NCI-H187 (cell line): ENCODE measurements around the gene CCDC57.
"Not testable (repeated sequence)": the region's sequence is repeated elsewhere in the genome, so short reads cannot be mapped to it uniquely, and the experiment has no call there.

Experiments used
- DNase-seq, 2 experiments: peaks; one replicate each; lab custom pipeline; 2025; lab: John Stamatoyannopoulos, UW

CCDC57 gene

GRCh38 chr17:82177761-82178498, 34.7 kb downstream of the CCDC57 start:
- no peak for DNase-seq

- peak in 1 of 2 experiments; percentile 30 for DNase-seq
These were observed 35.4 kb downstream of the CCDC57 start for GRCh38 chr17:82177276-82177675.

- no peak for DNase-seq
These were observed 36.7 kb downstream of the CCDC57 start for GRCh38 chr17:82175951-82176350.

GRCh38 chr17:82175201-82175600, 37.4 kb downstream of the CCDC57 start:
- no peak for DNase-seq

GRCh38 chr17:82174042-82174857, 38.4 kb downstream of the CCDC57 start:
- DNase-seq = not testable (repeated sequence)

- no peak for DNase-seq
These were observed 39.1 kb downstream of the CCDC57 start for GRCh38 chr17:82173351-82174041.

GRCh38 chr17:82172486-82173160, 40.0 kb downstream of the CCDC57 start:
- no peak for DNase-seq

- DNase-seq = no peak
These were observed 40.8 kb downstream of the CCDC57 start for GRCh38 chr17:82171750-82172375.

GRCh38 chr17:82170412-82170961, 42.2 kb downstream of the CCDC57 start:
- DNase-seq = no peak

- no peak for DNase-seq
These were observed 44.1 kb downstream of the CCDC57 start for GRCh38 chr17:82168568-82168967.

- DNase-seq = no peak
These were observed 45.6 kb downstream of the CCDC57 start for GRCh38 chr17:82167028-82167427.

- DNase-seq = no peak
These were observed 47.8 kb downstream of the CCDC57 start for GRCh38 chr17:82164853-82165252.

GRCh38 chr17:82161216-82161615, 51.4 kb downstream of the CCDC57 start:
- no peak for DNase-seq

- no peak for DNase-seq
These were observed 52.6 kb downstream of the CCDC57 start for GRCh38 chr17:82160075-82160474.

GRCh38 chr17:82158825-82159224, 53.8 kb downstream of the CCDC57 start:
- DNase-seq = no peak

GRCh38 chr17:82157046-82158035, 55.3 kb downstream of the CCDC57 start:
- DNase-seq = no peak

- DNase-seq = no peak
These were observed 56.2 kb downstream of the CCDC57 start for GRCh38 chr17:82156284-82156925.

- DNase-seq = no peak
These were observed 57.0 kb downstream of the CCDC57 start for GRCh38 chr17:82155606-82156005.

- no peak for DNase-seq
These were observed 57.7 kb downstream of the CCDC57 start for GRCh38 chr17:82154881-82155331.
